Osteoblast (primary cell): ENCODE measurements around the gene ZDHHC14. TPM values are rescaled to one million over a fixed set of nuclear protein-coding genes. Genes with fewer than 3 reads are reported as not detected.

Source experiments
- DNase-seq: peaks from one replicate; pipeline ENCODE4 v3.0.0; 2011; ENCODE audit warnings: low spot score, mixed read lengths; ENCODE audit not compliant: insufficient read length; ENCODE audit errors: missing footprints
- H2AFZ ChIP-seq: 2 replicates; pipeline ENCODE4 v1.6.0; 2011; ENCODE audit warnings: mild to moderate bottlenecking, low read length
- H3K27ac ChIP-seq: 2 replicates; pipeline ENCODE4 v1.5.1; 2011; ENCODE audit warnings: mild to moderate bottlenecking, low read depth, low read length, moderate library complexity
- H3K27me3 ChIP-seq: 2 replicates; pipeline ENCODE4 v1.6.0; 2012; ENCODE audit warnings: mild to moderate bottlenecking, control low read depth, inconsistent platforms, low read length, moderate library complexity; ENCODE audit not compliant: insufficient read depth
- H3K36me3 ChIP-seq: 2 replicates; pipeline ENCODE4 v1.5.1; 2011; ENCODE audit warnings: mild to moderate bottlenecking, low read length, control low read depth, moderate library complexity; ENCODE audit not compliant: insufficient read depth
- H3K4me1 ChIP-seq: 2 replicates; pipeline ENCODE4 v1.5.1; 2011; ENCODE audit warnings: mild to moderate bottlenecking, low read length, control low read depth, moderate library complexity; ENCODE audit not compliant: insufficient read depth
- H3K4me2 ChIP-seq: 2 replicates; pipeline ENCODE4 v1.6.0; 2011; ENCODE audit warnings: mild to moderate bottlenecking, low read length; ENCODE audit not compliant: insufficient read depth
- H3K4me3 ChIP-seq: fragments of 200-600 bp; sonication (generic); 3 replicates; pipeline ENCODE4 v1.5.1; 2012; ENCODE audit warnings: mild to moderate bottlenecking, low read length, inconsistent platforms; ENCODE audit not compliant: insufficient read depth
- H3K79me2 ChIP-seq: 2 replicates; pipeline ENCODE4 v1.6.0; 2012; ENCODE audit warnings: mild to moderate bottlenecking, low read length, control low read depth, inconsistent platforms; ENCODE audit not compliant: insufficient read depth
- H3K9me3 ChIP-seq: 2 replicates; pipeline ENCODE4 v1.5.1; 2011; ENCODE audit warnings: low read depth, low read length, control low read depth
- H4K20me1 ChIP-seq: 2 replicates; pipeline ENCODE4 v1.6.0; 2012; ENCODE audit warnings: mild to moderate bottlenecking, low read length, control low read depth; ENCODE audit not compliant: insufficient read depth
- total RNA-seq: library from RNA; depleted of rRNA; stranded (reverse); fragments of >200 nt; gene quantifications from 2 replicates; pipeline ENCODE4 v1.2.3, GENCODE V29; 2012
- TF ChIP-seq, protein P1 (sequence below): IDR thresholded peaks from 2 replicates; pipeline ENCODE4 v1.5.1; 2011; ENCODE audit warnings: mild to moderate bottlenecking, low read depth, low read length, moderate library complexity; ENCODE audit errors: extremely low read depth

The ZDHHC14 gene
- total RNA-seq, 1 donor = 1.4 TPM

DNA sequence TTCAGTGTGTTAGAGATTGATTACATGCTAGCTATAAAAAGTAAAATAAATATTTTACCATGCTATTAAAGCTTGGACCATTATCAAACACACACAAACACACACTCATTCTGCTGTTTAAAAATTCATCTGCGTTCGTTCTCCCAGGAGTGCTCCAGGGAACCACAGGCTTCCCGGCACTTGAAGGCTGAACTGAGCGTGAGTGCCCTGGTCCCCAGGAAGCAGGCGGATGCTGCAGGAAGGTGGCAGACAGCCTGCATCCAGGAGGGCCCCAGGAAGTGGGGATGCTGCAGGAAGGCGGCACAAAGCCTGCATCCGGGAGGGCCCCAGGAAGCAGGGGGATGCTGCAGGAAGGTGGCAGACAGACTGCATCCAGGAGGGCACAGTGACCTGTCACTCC lies 294.8 kb downstream of the ZDHHC14 start:
- Histone ChIP-seq H3K4me3 (no peak overlapping the region), H3K4me1 (no peaks in the 10 kb centered on the region), H3K79me2 (no peaks in the 10 kb centered on the region), H3K27ac (no peak overlapping the region), H3K36me3 (no peaks in the 10 kb centered on the region), H3K27me3 (peaks cover 17% of the 10 kb centered on the region), H3K9me3 (no peaks in the 10 kb centered on the region), H2AFZ (no peak overlapping the region), H3K4me2 (no peak overlapping the region), H4K20me1 (no peaks in the 10 kb centered on the region)
- DNase-seq = no peak
- TF ChIP-seq, protein P1, sequence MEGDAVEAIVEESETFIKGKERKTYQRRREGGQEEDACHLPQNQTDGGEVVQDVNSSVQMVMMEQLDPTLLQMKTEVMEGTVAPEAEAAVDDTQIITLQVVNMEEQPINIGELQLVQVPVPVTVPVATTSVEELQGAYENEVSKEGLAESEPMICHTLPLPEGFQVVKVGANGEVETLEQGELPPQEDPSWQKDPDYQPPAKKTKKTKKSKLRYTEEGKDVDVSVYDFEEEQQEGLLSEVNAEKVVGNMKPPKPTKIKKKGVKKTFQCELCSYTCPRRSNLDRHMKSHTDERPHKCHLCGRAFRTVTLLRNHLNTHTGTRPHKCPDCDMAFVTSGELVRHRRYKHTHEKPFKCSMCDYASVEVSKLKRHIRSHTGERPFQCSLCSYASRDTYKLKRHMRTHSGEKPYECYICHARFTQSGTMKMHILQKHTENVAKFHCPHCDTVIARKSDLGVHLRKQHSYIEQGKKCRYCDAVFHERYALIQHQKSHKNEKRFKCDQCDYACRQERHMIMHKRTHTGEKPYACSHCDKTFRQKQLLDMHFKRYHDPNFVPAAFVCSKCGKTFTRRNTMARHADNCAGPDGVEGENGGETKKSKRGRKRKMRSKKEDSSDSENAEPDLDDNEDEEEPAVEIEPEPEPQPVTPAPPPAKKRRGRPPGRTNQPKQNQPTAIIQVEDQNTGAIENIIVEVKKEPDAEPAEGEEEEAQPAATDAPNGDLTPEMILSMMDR = no peak

DNA sequence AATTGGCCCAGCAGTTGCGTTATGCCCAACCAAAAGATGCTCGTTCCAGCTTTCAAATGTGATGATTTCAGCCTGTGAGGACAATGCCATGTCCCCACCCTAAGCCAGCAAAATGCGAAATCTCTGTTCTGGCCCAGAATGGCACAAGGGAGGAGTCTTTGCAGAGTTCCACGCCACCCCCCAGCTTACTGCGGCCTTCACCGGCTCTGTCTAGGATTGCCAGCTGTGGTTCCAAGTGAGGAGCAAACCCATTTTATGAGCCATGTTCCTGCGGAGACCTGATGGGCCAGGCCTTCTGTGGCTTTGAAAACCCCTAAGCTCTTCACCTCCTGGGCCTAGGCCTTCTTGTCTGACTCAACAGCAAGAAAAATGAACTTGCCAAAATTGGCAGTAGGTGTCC lies 295.3 kb downstream of the ZDHHC14 start:
- Histone ChIP-seq H3K4me2 (no peak overlapping the region), H3K4me3 (no peak overlapping the region), H3K79me2 (no peaks in the 10 kb centered on the region), H3K27ac (no peak overlapping the region), H4K20me1 (no peaks in the 10 kb centered on the region), H3K4me1 (no peaks in the 10 kb centered on the region), H3K9me3 (no peaks in the 10 kb centered on the region), H3K27me3 (peaks cover 17% of the 10 kb centered on the region), H3K36me3 (no peaks in the 10 kb centered on the region), H2AFZ (no peak overlapping the region)
- TF ChIP-seq, protein P1 = no peak
- DNase-seq = no peak

DNA sequence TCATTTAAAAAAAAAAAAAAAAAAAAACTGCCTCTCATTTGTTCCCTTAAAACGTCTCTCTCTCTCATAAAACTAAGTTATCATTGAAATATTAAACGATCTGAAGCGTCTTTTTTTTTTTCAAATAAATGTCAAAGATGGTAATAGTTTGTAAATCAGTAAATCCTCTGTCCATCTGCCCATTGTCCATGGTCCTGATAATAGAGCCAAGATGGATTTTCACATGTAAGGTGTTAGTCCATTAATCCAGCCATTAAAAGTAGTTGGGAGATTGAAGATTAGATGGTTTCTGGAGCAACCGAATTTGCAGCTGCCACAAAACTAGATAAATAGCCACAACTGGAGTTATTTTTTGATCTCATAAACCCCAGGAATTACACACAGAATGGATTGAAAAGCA lies 296.2 kb downstream of the ZDHHC14 start:
- Histone ChIP-seq H3K4me3 (no peak overlapping the region), H4K20me1 (no peaks in the 10 kb centered on the region), H3K36me3 (no peaks in the 10 kb centered on the region), H2AFZ (no peak overlapping the region), H3K79me2 (no peaks in the 10 kb centered on the region), H3K4me1 (no peaks in the 10 kb centered on the region), H3K27me3 (peaks cover 17% of the 10 kb centered on the region), H3K9me3 (no peaks in the 10 kb centered on the region), H3K27ac (no peak overlapping the region), H3K4me2 (no peak overlapping the region)
- no peak for DNase-seq
- TF ChIP-seq, protein P1 = no peak

DNA sequence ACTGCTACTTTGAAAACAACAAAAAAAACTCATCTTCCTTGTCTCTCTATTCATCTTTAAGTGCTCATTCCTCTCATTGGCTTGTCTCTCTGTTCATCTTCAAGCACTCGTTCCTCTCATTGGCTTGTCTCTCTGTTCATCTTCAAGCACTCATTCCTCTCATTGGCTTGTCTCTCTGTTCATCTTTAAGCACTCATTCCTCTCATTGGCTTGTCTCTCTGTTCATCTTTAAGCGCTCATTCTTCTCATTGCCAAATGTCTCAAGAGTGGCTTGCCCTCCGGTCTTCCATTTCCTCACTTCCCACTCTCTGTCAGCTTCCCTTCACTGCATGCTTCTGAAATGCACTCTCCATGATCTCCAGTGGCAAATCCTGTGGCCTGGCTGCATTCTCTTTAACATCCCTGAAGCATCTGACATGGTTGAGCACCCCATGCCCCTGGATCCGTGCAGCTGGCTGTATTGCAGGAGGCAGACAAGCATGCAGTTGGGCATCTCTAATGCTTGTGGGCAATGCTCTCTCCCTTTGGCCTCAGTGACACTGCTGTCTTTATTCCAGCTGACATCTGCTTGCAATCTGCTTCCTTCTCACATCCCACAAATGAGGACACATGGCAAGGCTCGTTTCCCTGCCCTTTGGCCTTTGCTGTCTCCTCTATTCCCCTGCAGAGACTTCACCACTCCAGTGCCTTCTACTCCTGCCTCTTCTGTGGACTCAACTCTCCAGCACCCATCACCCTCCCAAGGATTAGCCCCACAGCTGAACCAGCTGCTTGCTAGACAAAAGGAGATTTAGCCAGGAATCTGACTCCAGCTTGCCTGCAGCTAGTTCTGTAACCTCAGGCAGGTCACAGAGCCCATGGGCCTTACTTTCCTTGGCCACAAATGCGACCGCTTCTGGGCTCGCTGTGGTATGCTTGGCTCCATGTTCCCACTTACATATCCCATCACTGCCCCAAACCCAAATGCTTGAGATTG lies 298.9 kb downstream of the ZDHHC14 start:
- H4K20me1 ChIP-seq = no peaks in the 10 kb centered on the region
- H3K36me3 ChIP-seq = no peaks in the 10 kb centered on the region
- H3K9me3 ChIP-seq = no peaks in the 10 kb centered on the region
- no peak overlapping the region for H3K27ac ChIP-seq
- no peak for DNase-seq
- H2AFZ ChIP-seq = no peak overlapping the region
- H3K4me1 ChIP-seq = peaks cover 3% of the 10 kb centered on the region
- TF ChIP-seq, protein P1 = no peak
- no peak overlapping the region for H3K4me3 ChIP-seq
- H3K79me2 ChIP-seq = no peaks in the 10 kb centered on the region
- peaks cover 17% of the 10 kb centered on the region for H3K27me3 ChIP-seq
- H3K4me2 ChIP-seq = no peak overlapping the region
